Medulla oblongata (tissue), 1 donor: Measurements from ENCODE around the gene FMN2.
"Not testable (repeated sequence)": the region's sequence is repeated elsewhere in the genome, so short reads cannot be mapped to it uniquely, and the experiment has no call there.

ENCODE experiments used
- DNase-seq: peaks from one replicate; pipeline ENCODE4 v3.0.0-alpha.2; 2015; ENCODE audit errors: extremely low spot score

Gene FMN2

GRCh38 chr1:240254778-240255291 lies 163.2 kb downstream of the FMN2 start:
- no peak for DNase-seq

DNA sequence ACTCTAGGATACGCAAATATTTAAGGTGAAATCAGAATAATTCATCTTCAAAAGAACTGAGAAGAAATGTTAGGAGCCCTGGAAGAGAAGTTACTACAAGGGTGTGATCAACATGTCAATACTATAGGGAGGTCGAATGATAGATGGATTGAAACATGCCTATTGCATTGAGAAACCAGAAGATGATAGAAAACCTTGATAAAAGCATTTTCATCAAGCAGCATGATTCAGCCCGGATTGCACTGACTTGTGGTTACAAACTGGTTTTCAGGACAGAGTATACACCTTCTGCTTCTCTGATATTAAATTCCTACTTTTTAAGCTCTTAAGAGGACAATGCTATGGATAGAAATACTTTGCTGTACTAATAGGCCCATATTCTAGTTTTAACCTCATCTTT lies 164.2 kb downstream of the FMN2 start:
- DNase-seq: no peak

GRCh38 chr1:240256836-240257503 lies 165.3 kb downstream of the FMN2 start:
- no peak for DNase-seq

- DNase-seq: no peak
Observed at GRCh38 chr1:240258910-240259309, 167.2 kb downstream of the FMN2 start.

DNA sequence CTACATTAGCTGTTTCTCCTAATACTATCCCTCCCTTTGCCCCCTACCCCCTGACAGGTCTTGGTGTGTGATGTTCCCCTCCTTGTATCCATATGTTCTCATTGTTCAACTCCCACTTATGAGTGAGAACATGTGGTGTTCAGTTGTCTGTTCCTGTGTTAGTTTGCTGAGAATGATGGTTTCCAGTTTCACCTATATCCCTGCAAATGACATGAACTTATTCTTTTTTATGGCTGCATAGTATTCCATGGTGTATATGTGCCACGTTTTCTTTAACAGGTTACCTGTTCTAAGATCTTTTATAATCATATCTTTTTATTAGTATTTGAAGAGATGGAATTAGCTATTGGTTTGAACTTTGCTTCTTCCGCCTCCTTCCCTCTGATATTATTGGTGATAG lies 172.8 kb downstream of the FMN2 start:
- DNase-seq: not testable (repeated sequence)

DNA sequence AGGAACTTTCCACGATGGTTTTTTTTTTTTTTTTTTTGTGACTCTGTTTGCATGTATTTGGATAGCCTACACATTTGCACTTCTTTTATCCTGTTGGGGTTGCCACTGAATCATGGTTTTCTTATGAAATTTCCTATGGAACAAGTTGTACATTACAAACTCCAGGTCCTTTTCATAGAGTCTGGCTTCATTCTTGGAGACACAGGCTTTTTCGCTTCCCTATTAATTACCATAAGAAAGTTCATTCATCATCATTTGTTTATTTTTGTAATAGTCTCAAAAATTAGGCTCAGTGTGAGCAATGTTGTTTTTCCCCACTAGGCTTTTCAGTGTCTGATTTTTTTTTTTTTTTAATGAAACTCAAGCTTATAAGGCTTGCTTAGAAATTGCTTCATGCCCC lies 179.4 kb downstream of the FMN2 start:
- DNase-seq: no peak

DNA sequence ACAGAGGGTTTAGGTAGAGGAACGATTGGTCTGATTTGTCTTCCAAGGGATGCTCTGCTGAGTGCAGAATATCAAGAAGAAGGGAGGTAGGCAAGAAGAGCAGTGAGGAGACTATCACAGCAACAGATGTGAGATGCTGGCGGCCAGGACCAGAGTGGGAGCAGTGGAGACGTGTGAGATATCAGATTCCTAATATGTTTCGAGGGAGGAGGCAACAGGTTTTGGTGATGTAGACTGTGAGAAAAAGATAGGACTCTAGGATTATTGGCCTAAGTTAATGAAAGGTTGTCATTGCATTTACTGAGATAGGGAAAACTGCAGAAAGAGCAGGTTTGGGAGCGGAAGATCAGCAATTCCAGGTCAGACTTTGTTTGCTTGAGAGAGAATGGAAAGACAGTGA lies 182.9 kb downstream of the FMN2 start:
- no peak for DNase-seq

DNA sequence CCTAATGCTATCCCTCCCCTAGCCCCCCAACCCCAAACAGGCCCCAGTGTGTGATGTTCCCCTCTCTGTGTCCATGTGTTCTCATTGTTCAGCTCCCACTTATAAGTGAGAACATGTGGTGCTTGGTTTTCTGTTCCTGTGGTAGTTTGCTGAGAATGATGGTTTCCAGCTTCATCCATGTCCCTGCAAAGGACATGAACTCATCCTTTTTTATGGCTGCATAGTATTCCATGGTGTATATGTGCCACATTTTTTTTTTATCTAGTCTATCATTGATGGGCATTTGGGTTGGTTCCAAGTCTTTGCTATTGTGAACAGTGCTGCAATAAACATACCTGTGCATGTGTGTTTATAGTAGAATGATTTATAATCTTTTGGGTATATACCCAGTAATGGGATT lies 183.5 kb downstream of the FMN2 start:
- not testable (repeated sequence) for DNase-seq

DNA sequence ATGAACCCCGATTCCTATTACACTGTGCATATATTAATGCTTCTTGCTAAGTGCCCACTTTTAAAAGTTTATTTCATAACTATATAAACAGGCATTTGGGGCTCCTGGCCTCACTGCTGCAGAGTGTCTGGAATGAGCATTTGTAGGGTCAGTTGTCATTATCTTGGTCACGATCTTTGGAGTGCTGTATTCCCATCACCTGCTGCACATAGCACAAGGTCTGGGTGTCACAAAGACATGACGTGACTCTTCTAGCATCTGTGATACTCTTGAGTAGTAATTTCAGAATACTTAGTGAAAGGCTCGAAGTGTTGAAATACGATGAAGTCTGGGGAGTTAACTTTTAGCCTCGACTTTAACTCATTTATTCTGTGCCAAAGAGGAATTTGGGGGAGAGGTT lies 186.4 kb downstream of the FMN2 start:
- no peak for DNase-seq

DNA sequence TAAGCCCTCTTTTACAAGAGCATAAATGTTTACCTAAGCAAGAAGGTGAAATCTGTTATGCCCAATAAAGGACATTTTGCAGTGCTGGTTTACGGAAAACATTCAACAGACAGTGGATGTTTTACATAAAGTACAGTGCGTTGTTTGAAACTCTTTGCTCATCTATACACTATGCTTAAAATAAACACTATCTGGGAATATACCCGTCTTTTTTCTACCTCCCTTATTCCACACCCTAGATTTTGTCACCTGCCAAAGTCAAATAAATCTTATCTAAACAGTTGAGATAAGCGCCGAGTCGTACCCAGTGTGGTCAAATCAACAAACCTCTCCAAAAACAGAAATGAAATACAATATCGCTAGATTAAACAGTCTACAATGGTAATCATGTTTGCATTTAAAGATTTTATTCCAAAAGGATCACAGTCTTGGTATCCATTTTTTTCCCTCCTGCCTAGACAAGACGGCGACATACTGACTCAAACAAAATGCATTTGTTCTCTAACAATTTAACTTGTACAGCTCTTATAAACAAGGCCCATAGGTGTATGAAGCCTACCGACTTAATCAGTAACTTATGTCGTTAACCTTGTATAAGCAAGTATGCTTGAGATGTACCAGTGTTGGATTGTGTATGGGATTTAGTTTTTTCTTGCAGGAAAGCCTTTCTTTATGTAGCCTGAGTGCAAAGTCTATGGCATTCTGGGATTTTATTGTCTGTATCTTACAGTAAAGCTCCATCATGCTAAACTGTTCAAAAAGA lies 189.1 kb downstream of the FMN2 start:
- no peak for DNase-seq

- DNase-seq: no peak
Observed at GRCh38 chr1:240282061-240282830, 190.6 kb downstream of the FMN2 start.

DNA sequence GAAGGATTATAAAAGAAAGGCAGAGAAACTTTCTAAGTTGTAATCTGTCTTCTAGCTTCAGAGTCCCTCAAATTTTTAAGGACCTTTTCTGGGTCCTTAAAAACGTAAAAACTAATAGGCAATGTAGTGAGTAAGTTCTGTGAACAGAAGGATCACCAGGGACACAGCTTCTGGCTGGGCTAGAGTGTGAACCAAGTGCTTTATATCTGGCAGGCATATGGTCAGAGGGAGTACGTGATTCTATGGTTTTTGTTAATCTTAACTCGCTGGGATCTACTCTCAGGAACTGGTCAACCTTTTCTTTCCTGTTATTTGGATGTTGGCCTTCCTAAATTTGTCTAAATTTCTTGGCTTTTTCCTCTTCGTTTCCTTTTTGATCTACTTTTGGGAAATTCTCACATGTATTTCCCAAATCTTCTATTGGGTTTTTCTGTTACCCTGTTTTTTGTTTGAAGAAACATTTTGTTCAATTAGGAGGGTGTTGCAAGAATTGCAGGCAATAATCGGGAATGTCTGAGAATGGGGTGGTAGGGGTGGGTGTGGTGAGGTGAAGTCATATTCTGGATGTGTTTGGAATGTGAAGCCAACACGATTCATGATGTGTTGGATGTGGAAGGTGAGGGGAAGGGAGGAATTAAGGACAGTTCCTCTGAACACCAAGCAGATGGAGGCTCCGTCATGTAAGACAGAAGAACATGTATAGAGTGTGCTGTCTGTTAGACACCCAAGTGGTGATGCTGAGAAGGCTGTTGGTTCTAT lies 193.2 kb downstream of the FMN2 start:
- no peak for DNase-seq

DNA sequence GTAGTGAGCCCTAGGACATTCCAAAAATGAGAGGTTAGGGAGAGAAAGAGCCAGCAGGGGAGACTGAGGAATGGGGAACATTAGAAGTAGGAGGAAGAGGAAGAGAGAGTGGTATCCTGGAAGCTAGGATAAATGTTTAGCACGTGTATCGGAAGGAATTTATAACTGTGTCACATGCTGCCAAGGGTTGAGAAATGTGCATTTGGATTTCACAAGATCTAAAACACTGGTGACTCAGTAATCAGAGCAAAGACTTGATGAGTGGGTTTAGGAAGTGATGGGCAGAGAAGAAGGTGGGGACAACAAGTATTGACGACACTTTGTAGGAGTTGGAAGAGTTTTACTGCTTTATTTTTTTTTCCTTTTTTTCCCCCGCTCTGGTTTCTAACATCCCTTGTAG lies 193.9 kb downstream of the FMN2 start:
- DNase-seq: no peak

GRCh38 chr1:240287722-240288121 lies 196.0 kb downstream of the FMN2 start:
- no peak for DNase-seq

DNA sequence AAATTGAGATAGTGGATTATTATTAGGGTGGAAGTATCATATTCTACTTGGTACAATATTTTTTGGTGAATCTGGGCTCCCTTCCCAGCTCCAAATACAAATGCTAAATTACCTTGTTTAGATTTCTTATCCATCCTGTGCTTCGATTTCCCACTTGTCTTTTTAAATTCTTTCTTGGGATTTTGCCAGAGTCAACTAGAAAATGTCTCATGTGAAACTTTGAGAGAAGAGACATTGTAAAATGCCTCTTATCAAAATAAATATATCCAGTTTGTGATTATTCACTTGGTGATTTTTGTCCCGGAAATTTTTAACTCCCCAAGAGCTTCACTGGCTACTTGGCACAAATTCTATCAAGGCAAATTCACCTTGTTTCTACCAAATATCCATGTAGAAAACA lies 202.0 kb downstream of the FMN2 start:
- no peak for DNase-seq

DNA sequence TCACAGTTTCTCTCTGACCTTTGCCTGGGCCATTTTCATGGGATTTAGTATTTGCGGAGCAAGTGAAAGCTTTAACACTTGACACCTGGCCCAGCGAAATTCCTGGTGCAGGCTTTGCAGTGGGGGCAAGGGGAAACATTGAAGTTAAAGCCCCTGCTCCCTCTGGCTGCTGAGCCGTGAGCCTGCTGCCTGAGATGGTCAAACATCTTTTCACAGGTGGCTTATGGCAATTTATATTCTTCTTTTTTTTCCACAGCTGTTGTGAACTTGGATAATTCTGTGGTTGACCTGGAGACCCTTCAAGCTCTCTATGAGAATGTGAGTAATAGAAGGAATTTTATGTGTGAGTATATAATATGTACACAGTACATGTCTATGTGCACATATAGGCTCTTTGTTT lies 202.9 kb downstream of the FMN2 start:
- no peak for DNase-seq

GRCh38 chr1:240295811-240296210 lies 204.1 kb downstream of the FMN2 start:
- DNase-seq: no peak

GRCh38 chr1:240304466-240304865 lies 212.8 kb downstream of the FMN2 start:
- DNase-seq: no peak

- no peak for DNase-seq
Observed at GRCh38 chr1:240306673-240307072, 215.0 kb downstream of the FMN2 start.

DNA sequence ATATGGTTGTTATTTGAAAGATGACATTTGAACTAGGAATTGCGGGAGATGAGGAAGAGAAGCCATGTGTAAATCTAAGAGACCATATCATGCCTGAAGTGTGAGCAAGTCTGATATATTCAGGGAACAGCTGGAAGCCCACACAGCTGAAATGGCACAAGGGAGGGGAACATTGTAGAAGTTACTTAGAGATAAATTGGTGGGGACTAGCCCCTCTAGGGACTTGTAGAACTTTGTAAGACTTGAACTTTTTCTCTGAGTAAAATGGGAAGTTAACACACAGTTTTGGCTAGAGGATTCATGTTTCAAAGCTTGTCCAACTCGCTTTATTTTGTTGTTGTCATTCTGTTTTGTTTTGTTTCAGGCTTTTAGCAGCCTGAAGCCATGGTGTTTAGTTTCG lies 216.4 kb downstream of the FMN2 start:
- no peak for DNase-seq

- DNase-seq: no peak
Observed at GRCh38 chr1:240309769-240310168, 218.1 kb downstream of the FMN2 start.
